Progenitor cell of endocrine pancreas (in vitro differentiated cells): ENCODE data around the gene MAPK12. TPM values are rescaled to one million over a fixed set of nuclear protein-coding genes. Genes with fewer than 3 reads are reported as not detected.

Experiments used
- DNase-seq: peaks from one replicate; pipeline ENCODE4 v3.0.0; 2021; ENCODE audit warnings: low spot score; ENCODE audit not compliant: unreplicated experiment
- H3K27ac Mint-ChIP-seq: 2 replicates; pipeline ENCODE4 v1.8.0; 2021; ENCODE audit warnings: mild to moderate bottlenecking, moderate library complexity, mixed read lengths
- H3K27me3 Mint-ChIP-seq: 2 replicates; pipeline ENCODE4 v1.8.0; 2021; ENCODE audit warnings: mixed read lengths
- H3K36me3 Mint-ChIP-seq: 2 replicates; pipeline ENCODE4 v1.8.0; 2022; ENCODE audit warnings: mixed read lengths; ENCODE audit not compliant: insufficient read depth
- H3K4me1 Mint-ChIP-seq: 2 replicates; pipeline ENCODE4 v1.8.0; 2021; ENCODE audit warnings: low read depth, mixed read lengths
- H3K4me3 Mint-ChIP-seq: 2 replicates; pipeline ENCODE4 v1.8.0; 2021; ENCODE audit warnings: low read depth, mild to moderate bottlenecking, moderate library complexity, mixed read lengths
- H3K9me3 Mint-ChIP-seq: 2 replicates; pipeline ENCODE4 v1.8.0; 2021; ENCODE audit warnings: low read depth, mixed read lengths
- total RNA-seq: library from RNA; stranded (reverse); gene quantifications from 2 replicates; pipeline ENCODE4 v1.2.1, GENCODE V29; 2021
- TF ChIP-seq, protein P1 (sequence below): fragments of 200-600 bp; sonication (generic); IDR thresholded peaks from one replicate; pipeline ENCODE4 v1.5.0; 2021; ENCODE audit warnings: antibody characterized with exemption, mild to moderate bottlenecking; ENCODE audit not compliant: unreplicated experiment

The MAPK12 gene
- total RNA-seq, 1 donor from 2014 or later, result 53.7 TPM

GRCh38 chr22:50250555-50251476, 10.7 kb downstream of the MAPK12 start, which contains the start of gene HDAC10:
Gene HDAC10, minus strand, starts transcription at chr22:50251265. Its CDS starts 233 bp downstream, at chr22:50251032.
- DNase-seq, result peak; percentile 76
- Mint-ChIP-seq H3K36me3 (peaks cover 1% of the 10 kb centered on the region), H3K27me3 (no peaks in the 10 kb centered on the region), H3K9me3 (no peaks in the 10 kb centered on the region), H3K4me3 (peak within 1 kb of the TSS; percentile 78), H3K27ac (peak within 1 kb of the TSS; percentile 49), H3K4me1 (peaks cover 5% of the 10 kb centered on the region)
- TF ChIP-seq, protein P1, sequence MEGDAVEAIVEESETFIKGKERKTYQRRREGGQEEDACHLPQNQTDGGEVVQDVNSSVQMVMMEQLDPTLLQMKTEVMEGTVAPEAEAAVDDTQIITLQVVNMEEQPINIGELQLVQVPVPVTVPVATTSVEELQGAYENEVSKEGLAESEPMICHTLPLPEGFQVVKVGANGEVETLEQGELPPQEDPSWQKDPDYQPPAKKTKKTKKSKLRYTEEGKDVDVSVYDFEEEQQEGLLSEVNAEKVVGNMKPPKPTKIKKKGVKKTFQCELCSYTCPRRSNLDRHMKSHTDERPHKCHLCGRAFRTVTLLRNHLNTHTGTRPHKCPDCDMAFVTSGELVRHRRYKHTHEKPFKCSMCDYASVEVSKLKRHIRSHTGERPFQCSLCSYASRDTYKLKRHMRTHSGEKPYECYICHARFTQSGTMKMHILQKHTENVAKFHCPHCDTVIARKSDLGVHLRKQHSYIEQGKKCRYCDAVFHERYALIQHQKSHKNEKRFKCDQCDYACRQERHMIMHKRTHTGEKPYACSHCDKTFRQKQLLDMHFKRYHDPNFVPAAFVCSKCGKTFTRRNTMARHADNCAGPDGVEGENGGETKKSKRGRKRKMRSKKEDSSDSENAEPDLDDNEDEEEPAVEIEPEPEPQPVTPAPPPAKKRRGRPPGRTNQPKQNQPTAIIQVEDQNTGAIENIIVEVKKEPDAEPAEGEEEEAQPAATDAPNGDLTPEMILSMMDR, result no peak

GRCh38 chr22:50250249-50250554, 11.3 kb downstream of the MAPK12 start:
- peak overlapping the region; percentile 49 for H3K27ac Mint-ChIP-seq
- TF ChIP-seq, protein P1, result no peak
- peaks cover 5% of the 10 kb centered on the region for H3K4me1 Mint-ChIP-seq
- H3K27me3 Mint-ChIP-seq, result no peaks in the 10 kb centered on the region
- DNase-seq, result no peak
- peak overlapping the region; percentile 78 for H3K4me3 Mint-ChIP-seq
- no peaks in the 10 kb centered on the region for H3K9me3 Mint-ChIP-seq
- H3K36me3 Mint-ChIP-seq, result peaks cover 1% of the 10 kb centered on the region

GRCh38 chr22:50249341-50250248, 11.9 kb downstream of the MAPK12 start:
- peaks cover 3% of the 10 kb centered on the region for H3K36me3 Mint-ChIP-seq
- no peaks in the 10 kb centered on the region for H3K9me3 Mint-ChIP-seq

DNA sequence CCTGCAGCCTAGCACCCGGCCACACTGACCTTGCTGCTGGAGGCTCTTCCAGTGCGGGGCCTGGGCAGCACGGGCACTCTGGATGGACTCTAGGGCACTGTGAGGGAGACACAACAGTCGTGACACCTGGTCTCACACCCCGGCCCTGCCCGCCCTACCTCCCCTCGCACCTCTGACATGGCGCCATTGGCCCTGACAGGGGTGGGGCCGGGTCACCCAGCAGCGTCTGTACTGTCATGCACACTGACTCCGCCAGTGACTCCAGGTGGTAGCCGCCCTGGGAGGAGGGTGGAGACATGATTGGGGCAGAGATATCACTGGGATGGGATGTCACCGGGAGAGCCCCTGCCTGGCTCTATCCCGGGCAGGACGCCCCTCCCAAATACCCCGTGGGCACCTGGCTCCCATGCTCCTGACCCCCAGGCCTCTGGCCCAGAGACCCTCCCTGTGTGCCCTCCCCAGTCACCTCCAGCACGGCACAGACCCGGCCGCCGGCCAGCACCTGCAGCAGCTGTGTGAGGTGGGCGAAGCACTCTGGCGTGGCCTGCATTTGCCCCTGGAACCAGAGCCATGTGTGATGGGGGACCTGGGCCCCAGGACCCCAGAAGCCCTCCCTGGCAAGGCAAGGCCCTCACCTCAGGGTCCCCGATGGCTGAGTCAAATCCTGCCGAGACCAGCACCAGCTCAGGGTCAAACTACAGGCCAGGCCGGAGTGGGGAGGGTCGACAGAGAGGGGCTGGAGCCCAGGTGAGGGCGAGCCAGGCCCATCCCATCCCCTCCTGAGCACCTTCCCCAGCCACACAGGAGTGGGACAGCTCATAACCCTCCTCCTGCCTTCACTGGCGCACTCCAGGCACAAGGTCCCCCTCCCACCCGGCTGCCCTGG, 13.0 kb downstream of the MAPK12 start:
- Mint-ChIP-seq H3K9me3 (no peaks in the 10 kb centered on the region), H3K4me3 (no peak overlapping the region), H3K36me3 (peaks cover 3% of the 10 kb centered on the region), H3K4me1 (peaks cover 16% of the 10 kb centered on the region), H3K27me3 (no peaks in the 10 kb centered on the region), H3K27ac (no peak overlapping the region)
- TF ChIP-seq, protein P1, result no peak
- DNase-seq, result no peak

More at GRCh38 chr22:50249341-50250248, 11.9 kb downstream of the MAPK12 start:
- Mint-ChIP-seq H3K27me3 (no peaks in the 10 kb centered on the region), H3K27ac (no peak overlapping the region), H3K4me3 (peak overlapping the region; percentile 78), H3K4me1 (peaks cover 8% of the 10 kb centered on the region)
- DNase-seq, result no peak
- TF ChIP-seq, protein P1, result no peak
